Neuronal stem cell (in vitro differentiated cells): ENCODE results near the gene PRRT1B.

Experiments used
- DNase-seq: peaks from one replicate; pipeline ENCODE4 v3.0.0-alpha.2; 2013; ENCODE audit warnings: low spot score
- H2AFZ ChIP-seq: one replicate; pipeline ENCODE4 v1.6.1; 2013; ENCODE audit warnings: mild to moderate bottlenecking, low read length, inconsistent platforms
- H2AK5ac ChIP-seq: 2 replicates; pipeline ENCODE4 v1.6.1; 2013; ENCODE audit warnings: low read depth, mild to moderate bottlenecking, inconsistent platforms, low read length, moderate library complexity, mixed read lengths
- H2BK120ac ChIP-seq: 2 replicates; pipeline ENCODE4 v1.6.1; 2013; ENCODE audit warnings: low read depth, mild to moderate bottlenecking, inconsistent platforms, low read length, moderate library complexity, mixed read lengths
- H2BK12ac ChIP-seq: one replicate; pipeline ENCODE4 v1.6.1; 2013; ENCODE audit warnings: low read length, inconsistent platforms
- H2BK15ac ChIP-seq: 2 replicates; pipeline ENCODE4 v1.6.1; 2013; ENCODE audit warnings: mild to moderate bottlenecking, low read length, inconsistent platforms, mixed read lengths
- H2BK5ac ChIP-seq: one replicate; pipeline ENCODE4 v1.6.1; 2013; ENCODE audit warnings: inconsistent platforms, mild to moderate bottlenecking, low read length, moderate library complexity
- H3K14ac ChIP-seq: one replicate; pipeline ENCODE4 v1.6.1; 2013; ENCODE audit warnings: low read length, inconsistent platforms
- H3K18ac ChIP-seq: 2 replicates; pipeline ENCODE4 v1.6.1; 2013; ENCODE audit warnings: low read length, inconsistent platforms
- H3K23ac ChIP-seq: 2 replicates; pipeline ENCODE4 v1.6.1; 2013; ENCODE audit warnings: low read depth, mild to moderate bottlenecking, mixed read lengths, low read length, inconsistent platforms; ENCODE audit not compliant: poor library complexity
- H3K27ac ChIP-seq: replicated peaks from 3 replicates; pipeline ENCODE4 v1.5.1; 2013; ENCODE audit warnings: low read length, inconsistent platforms
- H3K27me3 ChIP-seq, 3 experiments: 2 replicates each; pipeline ENCODE4 v1.6.1; 2013; ENCODE audit warnings: low read length in 3 of 3, mild to moderate bottlenecking in 2 of 3, inconsistent platforms in 1 of 3, low read depth in 1 of 3, mixed read lengths in 1 of 3, moderate library complexity in 1 of 3; ENCODE audit not compliant: control insufficient read depth in 3 of 3, insufficient read depth in 3 of 3
- H3K36me3 ChIP-seq, 2 donors: replicated peaks in 1 of 2; 2 replicates each; pipeline ENCODE4 v1.6.1; 2013; ENCODE audit warnings: low read length in 2 of 2; ENCODE audit not compliant: control insufficient read depth in 2 of 2, insufficient read depth in 2 of 2
- H3K4ac ChIP-seq: 2 replicates; pipeline ENCODE4 v1.6.1; 2013; ENCODE audit warnings: inconsistent platforms, mild to moderate bottlenecking, low read length, moderate library complexity
- H3K4me1 ChIP-seq, 2 donors: 1 replicate in 1 of 2; 2 replicates in 1 of 2; pipeline ENCODE4 v1.6.1; 2013; ENCODE audit warnings: low read length in 2 of 2, low read depth in 1 of 2; ENCODE audit not compliant: control insufficient read depth in 2 of 2, insufficient read depth in 1 of 2
- H3K4me2 ChIP-seq: one replicate; pipeline ENCODE4 v1.6.1; 2013; ENCODE audit warnings: mild to moderate bottlenecking, low read length, inconsistent platforms; ENCODE audit not compliant: insufficient read depth, poor library complexity, severe bottlenecking
- H3K4me3 ChIP-seq, 2 donors: 2 replicates each; pipeline ENCODE4 v1.5.1; 2013; ENCODE audit warnings: low read length in 2 of 2, mild to moderate bottlenecking in 2 of 2, inconsistent platforms in 1 of 2, moderate library complexity in 1 of 2
- H3K79me1 ChIP-seq: one replicate; pipeline ENCODE4 v1.6.1; 2013; ENCODE audit warnings: low read depth, mild to moderate bottlenecking, inconsistent platforms, low read length, moderate library complexity
- H3K9ac ChIP-seq: one replicate; pipeline ENCODE4 v1.6.1; 2013; ENCODE audit warnings: mild to moderate bottlenecking, low read depth, low read length, inconsistent platforms; ENCODE audit not compliant: poor library complexity
- H3K9me3 ChIP-seq, 2 donors: replicated peaks in 1 of 2; 2 replicates each; pipeline versions ENCODE3 to v1.6.1; 2013; ENCODE audit warnings: low read length in 2 of 2, mild to moderate bottlenecking in 2 of 2, inconsistent platforms in 1 of 2, low read depth in 1 of 2, mixed read lengths in 1 of 2, moderate library complexity in 1 of 2; ENCODE audit not compliant: control insufficient read depth in 2 of 2, insufficient read depth in 1 of 2
- H4K8ac ChIP-seq: one replicate; pipeline ENCODE4 v1.6.1; 2013; ENCODE audit warnings: low read depth, mild to moderate bottlenecking, inconsistent platforms, low read length, moderate library complexity
- H4K91ac ChIP-seq: one replicate; pipeline ENCODE4 v1.6.1; 2013; ENCODE audit warnings: low read length, low read depth, mild to moderate bottlenecking, inconsistent platforms; ENCODE audit not compliant: poor library complexity
- WGBS, 2 donors: extraction: QIAGEN DNeasy Blood & Tissue Kit; methylation state at CpG; one replicate each; pipeline ENCODE4 v1.1.7; 2013; ENCODE audit warnings: missing lambda C conversion rate in 2 of 2, mixed read lengths in 1 of 2; ENCODE audit not compliant: insufficient read length in 2 of 2, insufficient replicate concordance in 1 of 2; ENCODE audit errors: extremely low coverage in 2 of 2; 5-methylcytosine and 5-hydroxymethylcytosine counted together

Gene PRRT1B

DNA sequence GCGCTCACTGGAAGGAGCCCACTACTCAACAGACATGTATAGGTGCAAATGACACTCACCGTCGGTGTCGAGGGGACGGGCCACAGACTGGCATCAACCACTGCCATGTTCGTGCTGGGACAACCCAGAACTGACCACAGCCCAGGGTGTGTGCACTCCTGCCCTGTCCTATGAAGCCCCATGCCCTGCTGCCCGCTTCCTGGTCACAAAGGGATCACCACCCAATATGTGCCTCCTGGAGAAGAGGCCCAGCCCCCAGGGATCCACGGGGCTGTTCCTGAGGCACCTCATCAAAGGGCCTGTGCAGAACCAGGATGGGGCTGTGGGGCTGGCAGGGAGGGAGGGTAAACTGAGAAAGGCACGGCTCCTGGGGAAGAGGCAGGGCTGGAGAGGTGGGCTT lies 43.1 kb downstream of the PRRT1B start:
- no peak overlapping the region for H3K14ac ChIP-seq
- peaks cover 15 to 70% of the 10 kb centered on the region in 2 donors for H3K36me3 ChIP-seq
- no peak overlapping the region for H3K9ac ChIP-seq
- no peak overlapping the region for H2BK120ac ChIP-seq
- H4K8ac ChIP-seq: no peak overlapping the region
- H2AFZ ChIP-seq: no peak overlapping the region
- no peak overlapping the region for H2BK5ac ChIP-seq
- H3K4me2 ChIP-seq: no peak overlapping the region
- no peaks in the 10 kb centered on the region for H3K9me3 ChIP-seq
- no CpG with 5 or more reads among the region's 9 CpGs for whole genome bisulfite sequencing, 2 donors
- H3K4me3 ChIP-seq: peak overlapping the region in 1 of 2 donors; percentile 5
- H2BK15ac ChIP-seq: no peak overlapping the region
- H3K27me3 ChIP-seq: no peaks in the 10 kb centered on the region
- no peak overlapping the region for H3K4ac ChIP-seq
- H3K23ac ChIP-seq: no peak overlapping the region
- H4K91ac ChIP-seq: no peak overlapping the region
- no peak overlapping the region for H2BK12ac ChIP-seq
- H3K4me1 ChIP-seq: no peaks in the 10 kb centered on the region
- no peak overlapping the region for H2AK5ac ChIP-seq
- H3K27ac ChIP-seq: no peak overlapping the region
- H3K18ac ChIP-seq: no peak overlapping the region
- H3K79me1 ChIP-seq: no peaks in the 10 kb centered on the region
- no peak for DNase-seq

DNA sequence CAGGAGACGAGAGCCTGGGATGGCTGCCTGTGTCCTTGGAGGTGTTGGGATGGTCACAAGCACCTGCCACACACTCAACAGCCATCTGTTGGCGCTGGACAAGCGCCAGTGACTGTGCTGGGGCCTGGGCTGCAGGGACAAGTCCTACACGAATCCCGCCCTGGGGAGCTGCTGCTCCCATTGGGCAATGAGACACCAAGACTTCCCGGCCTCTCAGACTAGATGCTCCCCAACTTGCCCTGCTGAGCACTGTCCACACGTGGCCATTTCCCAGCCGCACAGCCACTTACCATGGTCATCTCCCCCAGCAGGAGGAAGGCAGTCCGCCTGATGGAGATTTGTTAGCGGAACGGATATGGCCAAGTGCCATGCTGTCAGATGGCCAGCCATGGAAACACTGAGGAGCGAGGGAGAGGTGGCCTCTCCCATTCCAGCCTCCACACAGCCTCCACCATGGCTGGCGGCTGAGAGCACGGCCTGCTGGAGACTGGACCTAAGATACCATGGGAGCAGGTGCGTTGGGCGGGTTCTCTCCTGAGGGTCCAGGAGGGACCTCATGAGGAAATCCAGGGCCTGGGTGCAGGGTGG lies 43.9 kb downstream of the PRRT1B start:
- Histone ChIP-seq H3K4me2 (no peak overlapping the region), H3K14ac (no peak overlapping the region), H3K27ac (no peak overlapping the region), H3K79me1 (no peaks in the 10 kb centered on the region), H2BK15ac (no peak overlapping the region), H3K4me1 (no peaks in the 10 kb centered on the region), H3K4me3 (no peak overlapping the region), H2BK5ac (no peak overlapping the region), H2AFZ (no peak overlapping the region), H2BK120ac (no peak overlapping the region), H4K8ac (no peak overlapping the region), H3K9me3 (no peaks in the 10 kb centered on the region), H3K23ac (no peak overlapping the region), H3K9ac (peak overlapping the region; percentile 38), H2BK12ac (no peak overlapping the region), H3K36me3 (peaks cover 15 to 67% of the 10 kb centered on the region in 2 donors), H3K18ac (no peak overlapping the region), H4K91ac (no peak overlapping the region), H2AK5ac (no peak overlapping the region), H3K27me3 (no peaks in the 10 kb centered on the region), H3K4ac (no peak overlapping the region)
- no peak for DNase-seq
- no CpG with 5 or more reads among the region's 16 CpGs for WGBS, 2 donors

DNA sequence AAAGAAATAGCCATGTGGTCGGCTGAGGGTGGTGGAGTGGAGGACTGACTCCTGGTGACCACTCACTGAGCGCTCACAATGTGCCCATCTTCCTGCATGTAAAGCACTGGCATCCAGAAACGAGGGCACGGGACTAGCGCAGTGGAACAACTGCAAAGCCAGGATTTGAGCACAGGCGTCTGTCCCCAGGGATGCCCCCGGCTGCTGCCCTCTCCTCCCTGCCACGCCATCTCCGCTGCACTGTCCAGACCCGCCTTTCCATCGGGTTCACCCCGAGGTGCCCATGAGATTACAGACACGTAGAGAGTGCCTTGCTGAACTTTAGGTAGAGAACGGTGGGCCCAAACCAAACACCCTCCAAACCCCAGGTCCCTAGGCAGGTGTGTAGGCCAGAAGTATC lies 44.7 kb downstream of the PRRT1B start:
- H4K91ac ChIP-seq: no peak overlapping the region
- no peak overlapping the region for H3K27ac ChIP-seq
- no peaks in the 10 kb centered on the region for H3K79me1 ChIP-seq
- H2BK12ac ChIP-seq: no peak overlapping the region
- no peak overlapping the region for H2AK5ac ChIP-seq
- WGBS, 2 donors: no CpG with 5 or more reads among the region's 14 CpGs
- DNase-seq: no peak
- no peak overlapping the region for H3K4me2 ChIP-seq
- H2BK120ac ChIP-seq: no peak overlapping the region
- no peaks in the 10 kb centered on the region for H3K4me1 ChIP-seq
- no peak overlapping the region for H2BK5ac ChIP-seq
- H3K27me3 ChIP-seq: no peaks in the 10 kb centered on the region
- no peak overlapping the region for H3K14ac ChIP-seq
- no peak overlapping the region for H2BK15ac ChIP-seq
- no peak overlapping the region for H3K23ac ChIP-seq
- H3K9me3 ChIP-seq: no peaks in the 10 kb centered on the region
- H3K9ac ChIP-seq: no peak overlapping the region
- no peak overlapping the region for H3K4ac ChIP-seq
- H3K36me3 ChIP-seq: peaks cover 10 to 64% of the 10 kb centered on the region in 2 donors
- H2AFZ ChIP-seq: no peak overlapping the region
- no peak overlapping the region for H4K8ac ChIP-seq
- no peak overlapping the region for H3K18ac ChIP-seq
- H3K4me3 ChIP-seq: no peak overlapping the region

DNA sequence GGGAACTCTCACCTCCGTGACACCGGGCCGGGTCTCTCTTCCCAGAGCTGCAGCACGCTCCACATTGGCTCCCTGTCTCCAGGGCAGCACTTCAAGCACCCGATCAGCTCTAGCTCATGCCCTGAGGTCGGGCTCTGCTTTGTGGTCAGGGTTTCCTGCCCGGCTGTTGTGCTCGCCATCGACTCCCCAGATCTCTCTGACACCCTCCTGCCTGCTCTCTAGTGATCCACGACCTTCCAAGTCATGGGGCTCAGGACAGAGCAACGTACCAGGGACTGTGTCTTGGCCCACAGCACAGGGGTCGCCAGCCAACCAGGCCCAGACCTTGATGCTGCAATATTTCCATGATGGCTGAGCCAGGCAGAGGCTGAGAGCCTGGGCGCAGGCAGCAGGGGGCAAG lies 45.1 kb downstream of the PRRT1B start:
- no peaks in the 10 kb centered on the region for H3K4me1 ChIP-seq
- no peak overlapping the region for H2AFZ ChIP-seq
- no peak overlapping the region for H3K14ac ChIP-seq
- H3K27ac ChIP-seq: no peak overlapping the region
- no peaks in the 10 kb centered on the region for H3K9me3 ChIP-seq
- H3K4me2 ChIP-seq: no peak overlapping the region
- no peaks in the 10 kb centered on the region for H3K79me1 ChIP-seq
- DNase-seq: no peak
- no peak overlapping the region for H2AK5ac ChIP-seq
- H3K4ac ChIP-seq: no peak overlapping the region
- H3K23ac ChIP-seq: no peak overlapping the region
- peaks cover 10 to 65% of the 10 kb centered on the region in 2 donors for H3K36me3 ChIP-seq
- H2BK12ac ChIP-seq: no peak overlapping the region
- no peak overlapping the region for H3K9ac ChIP-seq
- H4K91ac ChIP-seq: no peak overlapping the region
- no CpG with 5 or more reads among the region's 13 CpGs for WGBS, 2 donors
- no peak overlapping the region for H2BK120ac ChIP-seq
- H2BK15ac ChIP-seq: no peak overlapping the region
- no peak overlapping the region for H4K8ac ChIP-seq
- no peak overlapping the region for H2BK5ac ChIP-seq
- no peak overlapping the region for H3K18ac ChIP-seq
- no peak overlapping the region for H3K4me3 ChIP-seq
- H3K27me3 ChIP-seq: no peaks in the 10 kb centered on the region
